Renal cortex interstitium (tissue), 11 donors: ENCODE measurements around the gene ZNF775. TPM values are rescaled to one million over a fixed set of nuclear protein-coding genes. Genes with fewer than 3 reads are reported as not detected.

ENCODE experiments used
- DNase-seq, 11 donors: peaks; one replicate each; pipeline ENCODE4 v3.0.0-alpha.2; 2013; ENCODE audit warnings: low read depth in 9 of 11, low spot score in 4 of 11; ENCODE audit errors: extremely low read depth in 1 of 11
- polyA plus RNA-seq, 3 donors: library from polyadenylated mRNA; unstranded; fragments of 120-200 nt; gene quantifications; one replicate each; pipeline ENCODE4 v1.2.1, GENCODE V29; 2013; ENCODE audit not compliant: insufficient read length in 3 of 3

The ZNF775 gene
- polyA plus RNA-seq, 3 donors = 3.8 to 7.0 (median 7.0) TPM

- peak in 2 of 11 donors; percentile 41 to 49 for DNase-seq
Measured at GRCh38 chr7:150341263-150342120, 37.6 kb upstream of the ZNF775 start, which contains the start of gene RARRES2. Gene RARRES2, minus strand, starts transcription at chr7:150341629. Its CDS starts 1,020 bp downstream, at chr7:150340609.

- no peak for DNase-seq
Measured at GRCh38 chr7:150342121-150342408, 37.1 kb upstream of the ZNF775 start.

DNA sequence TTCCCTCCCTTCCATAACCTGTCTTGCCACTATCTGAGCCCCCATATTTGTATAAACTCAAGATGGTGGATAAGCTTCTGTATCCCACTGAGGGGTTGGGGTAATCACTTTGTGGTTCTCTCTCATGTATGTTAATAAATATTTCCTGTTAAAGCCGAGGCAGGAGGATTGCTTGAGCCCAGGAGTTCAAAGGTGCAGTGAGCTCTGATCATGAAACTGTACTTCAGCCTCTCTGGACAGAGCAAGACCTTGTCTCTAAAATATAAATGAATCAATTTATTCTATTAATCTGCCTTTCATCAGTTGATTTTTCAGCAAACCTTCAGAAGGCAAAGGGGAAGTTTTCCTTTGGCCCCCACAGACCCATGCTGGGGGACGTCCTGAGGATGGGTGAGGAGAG is 35.9 kb upstream of the ZNF775 start:
- DNase-seq = no peak

GRCh38 chr7:150344299-150344698 is 34.8 kb upstream of the ZNF775 start:
- DNase-seq = no peak

DNA sequence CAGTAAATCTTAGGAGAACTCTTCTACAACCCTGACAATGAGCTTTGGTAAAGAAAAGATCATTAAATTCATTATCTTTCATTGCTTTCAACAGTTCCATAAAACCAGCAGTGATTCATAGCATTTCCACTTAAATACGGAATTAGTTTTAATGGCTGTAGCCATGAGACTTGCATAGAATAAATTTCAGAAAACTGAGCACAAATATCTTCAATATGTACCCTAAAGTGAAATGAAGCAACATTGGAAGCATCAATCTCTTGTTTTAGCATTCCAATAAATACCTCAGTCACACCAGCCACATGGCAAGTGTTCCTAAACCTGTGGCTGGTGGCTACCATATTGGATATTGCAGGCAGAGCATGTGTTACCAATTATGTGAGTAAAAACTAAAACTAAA is 34.1 kb upstream of the ZNF775 start:
- DNase-seq = no peak

- DNase-seq = no peak
Measured at GRCh38 chr7:150346922-150347321, 32.2 kb upstream of the ZNF775 start.

- no peak for DNase-seq
Measured at GRCh38 chr7:150351587-150352194, 27.4 kb upstream of the ZNF775 start.

DNA sequence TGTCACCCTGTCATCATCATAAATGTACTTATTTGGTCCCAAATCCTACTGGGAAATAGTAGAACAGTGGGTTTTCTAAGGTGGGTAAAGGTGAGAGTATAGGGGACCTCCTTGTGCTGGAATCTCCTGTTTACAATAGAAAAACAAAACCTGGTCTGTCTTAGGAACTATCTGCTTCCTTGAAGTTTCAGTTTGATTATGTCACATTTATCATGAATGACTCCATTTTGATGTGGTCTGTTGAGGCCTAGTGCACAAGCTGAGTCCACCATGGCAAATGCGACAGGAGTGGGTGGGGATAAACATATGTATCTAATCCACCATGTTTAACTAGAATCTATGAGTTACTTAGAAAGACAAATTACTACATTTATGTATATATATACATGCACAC is 23.5 kb upstream of the ZNF775 start:
- no peak for DNase-seq

DNA sequence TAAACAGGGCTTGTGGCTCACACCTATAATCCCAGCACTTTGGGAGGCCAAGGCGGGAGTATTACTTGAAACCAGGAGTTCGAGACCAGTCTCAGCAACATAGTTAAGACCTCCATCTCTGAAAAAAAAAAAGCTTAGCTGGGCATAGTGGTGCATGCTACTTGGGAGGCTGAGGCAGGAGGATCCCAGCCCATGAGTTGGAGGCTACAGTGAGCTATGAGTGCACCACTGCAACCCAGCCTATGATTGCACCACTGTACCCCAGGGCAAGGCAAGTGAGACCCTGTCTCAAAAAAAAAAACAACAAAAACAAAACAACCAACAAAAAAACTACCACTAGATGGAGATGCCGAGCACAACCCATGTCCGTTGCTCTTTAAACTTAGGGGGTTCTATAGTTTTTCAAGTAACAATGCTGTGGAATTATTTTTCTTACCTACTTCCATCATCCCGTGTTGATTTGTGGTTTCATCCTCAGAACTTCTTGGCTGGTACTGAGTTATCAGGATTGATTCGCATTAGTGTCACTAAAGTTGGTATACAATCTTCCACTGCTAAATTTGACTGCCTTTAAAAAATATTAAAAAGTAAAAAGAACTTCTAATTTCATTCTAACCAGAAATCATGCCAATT is 22.7 kb upstream of the ZNF775 start:
- no peak for DNase-seq

- DNase-seq = no peak
Measured at GRCh38 chr7:150357270-150357669, 21.9 kb upstream of the ZNF775 start.

DNA sequence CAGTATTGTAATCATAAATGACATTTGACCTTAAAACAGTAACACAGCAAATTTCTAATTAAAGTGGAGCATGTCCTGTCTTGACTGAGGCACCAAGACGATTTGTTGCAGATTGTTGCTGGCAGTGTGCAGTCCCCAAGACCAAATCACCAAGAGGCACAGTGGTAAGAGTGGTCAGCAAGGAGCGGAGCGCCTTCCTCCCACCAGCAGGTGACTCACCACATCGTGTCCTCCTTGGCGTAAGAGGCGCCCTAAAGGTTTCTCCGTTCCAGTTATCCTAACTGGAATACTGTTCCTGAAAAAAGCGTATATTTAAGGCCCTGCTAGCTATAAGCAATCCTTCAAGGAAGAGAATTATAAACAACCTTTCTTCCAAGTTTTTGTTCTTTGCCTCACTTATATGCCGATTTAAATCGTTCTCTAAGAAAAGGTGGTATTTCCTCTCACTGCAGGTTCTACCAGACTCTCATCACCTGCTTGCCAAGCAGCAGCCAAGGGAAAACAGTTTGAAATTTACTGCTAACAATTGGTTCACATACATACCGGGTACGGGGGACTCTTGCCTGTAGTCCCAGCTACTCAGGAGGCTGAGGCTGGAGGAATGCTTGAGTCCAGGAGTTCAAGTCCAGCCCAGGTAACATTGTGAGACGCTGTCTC is 21.2 kb upstream of the ZNF775 start:
- no peak for DNase-seq

- DNase-seq = no peak
Measured at GRCh38 chr7:150358433-150358832, 20.7 kb upstream of the ZNF775 start.

- no peak for DNase-seq
Measured at GRCh38 chr7:150358988-150359621, 20.0 kb upstream of the ZNF775 start.

- no peak for DNase-seq
Measured at GRCh38 chr7:150359622-150360362, 19.3 kb upstream of the ZNF775 start.

DNA sequence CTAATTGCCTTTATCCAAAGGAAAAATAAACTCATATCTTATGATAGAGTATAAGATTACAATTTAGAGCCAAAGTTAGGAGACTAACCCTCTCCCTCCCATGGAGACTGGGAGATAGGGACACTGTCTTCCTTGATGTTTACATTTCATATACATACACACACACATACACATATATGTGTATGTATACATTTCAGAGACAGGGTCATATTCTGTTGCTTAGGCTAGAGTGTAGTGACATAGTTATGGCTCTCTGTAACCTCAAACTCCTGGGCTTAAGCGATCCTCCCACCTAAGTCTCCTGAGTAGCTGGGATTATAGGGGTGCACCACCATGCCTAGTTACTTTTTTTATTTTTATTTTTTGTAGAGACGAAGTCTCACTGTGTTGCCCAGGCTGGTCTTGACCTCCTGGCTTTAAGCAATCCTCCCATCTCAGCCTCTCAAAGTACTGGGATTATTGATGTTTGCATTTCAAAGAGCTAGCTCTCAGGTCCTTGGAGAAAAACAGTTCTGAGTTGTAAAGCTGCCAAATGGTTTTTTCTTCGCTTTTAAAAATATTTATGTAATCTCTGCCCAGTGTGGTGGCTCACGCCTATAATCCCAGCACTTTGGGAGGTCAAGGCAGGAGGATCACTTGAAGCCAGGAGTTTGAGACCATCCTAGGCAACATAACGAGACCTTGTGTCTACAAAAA is 18.6 kb upstream of the ZNF775 start:
- no peak for DNase-seq

DNA sequence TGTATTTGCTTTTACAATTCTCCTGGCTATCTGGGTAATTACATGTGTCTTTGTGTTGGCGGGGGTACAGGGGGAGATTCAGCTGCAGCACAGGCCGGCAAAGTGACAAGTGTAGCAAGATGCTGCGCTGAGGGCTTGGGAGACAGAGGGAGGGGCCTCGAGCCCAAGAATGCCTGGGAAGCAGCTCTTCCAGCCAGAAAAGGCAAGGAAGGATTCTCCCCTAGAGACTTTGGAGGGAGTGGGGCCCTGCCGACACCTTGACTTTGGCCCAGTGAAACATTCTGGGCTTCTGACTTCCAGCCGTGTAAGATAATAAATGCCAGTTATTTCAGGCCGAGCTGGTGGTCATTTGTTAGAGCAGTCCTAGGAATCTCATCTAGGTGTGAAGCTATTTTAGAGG is 17.7 kb upstream of the ZNF775 start:
- DNase-seq = no peak

DNA sequence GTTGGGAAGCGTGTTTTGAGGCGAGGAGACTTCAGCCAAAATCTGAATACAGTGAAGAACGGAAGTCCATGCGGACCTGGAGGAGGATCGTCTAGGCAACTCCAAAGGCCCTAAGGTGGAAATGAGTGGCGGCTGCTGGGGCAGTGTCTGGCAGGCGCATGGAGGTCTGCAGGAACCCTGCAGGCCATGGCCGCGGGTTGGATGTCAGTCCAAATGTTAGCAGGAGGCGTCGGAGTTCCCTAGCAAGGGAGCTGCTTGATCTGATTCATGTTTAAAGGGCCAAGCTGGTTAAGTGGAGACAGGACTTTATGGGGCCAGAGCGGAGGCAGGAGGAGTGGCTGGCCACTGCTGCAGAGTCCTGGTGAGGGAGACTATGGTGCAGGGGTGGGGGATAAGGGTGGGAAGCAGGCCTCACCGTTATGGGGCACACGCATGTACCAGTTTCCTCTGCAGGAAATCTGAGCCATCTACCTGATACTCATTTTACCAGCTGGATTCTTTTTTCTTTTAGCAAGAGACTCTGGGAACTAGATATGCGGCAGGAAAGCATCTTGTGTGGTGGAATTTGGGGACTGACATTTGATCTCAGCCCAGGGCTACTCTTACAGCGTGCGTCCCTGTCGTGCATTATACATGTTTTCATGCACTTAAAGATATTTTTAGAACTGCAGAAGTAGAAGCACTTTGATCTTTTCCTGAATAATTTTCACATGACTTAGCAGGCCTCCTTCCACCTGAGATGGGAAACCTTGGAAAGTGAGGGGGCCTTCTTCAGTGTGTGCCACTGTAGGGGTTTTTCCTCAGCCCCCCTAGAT is 17.1 kb upstream of the ZNF775 start:
- DNase-seq = peak in 1 of 11 donors; percentile 46
